HG03103 (cell line): ENCODE data around the gene GCK.

ENCODE experiments used
- ATAC-seq: cut with Tn5 transposase; IDR thresholded peaks from one replicate; pipeline ENCODE4 v1.9.1; 2021; ENCODE audit warnings: low read depth; ENCODE audit not compliant: unreplicated experiment

Gene GCK

DNA sequence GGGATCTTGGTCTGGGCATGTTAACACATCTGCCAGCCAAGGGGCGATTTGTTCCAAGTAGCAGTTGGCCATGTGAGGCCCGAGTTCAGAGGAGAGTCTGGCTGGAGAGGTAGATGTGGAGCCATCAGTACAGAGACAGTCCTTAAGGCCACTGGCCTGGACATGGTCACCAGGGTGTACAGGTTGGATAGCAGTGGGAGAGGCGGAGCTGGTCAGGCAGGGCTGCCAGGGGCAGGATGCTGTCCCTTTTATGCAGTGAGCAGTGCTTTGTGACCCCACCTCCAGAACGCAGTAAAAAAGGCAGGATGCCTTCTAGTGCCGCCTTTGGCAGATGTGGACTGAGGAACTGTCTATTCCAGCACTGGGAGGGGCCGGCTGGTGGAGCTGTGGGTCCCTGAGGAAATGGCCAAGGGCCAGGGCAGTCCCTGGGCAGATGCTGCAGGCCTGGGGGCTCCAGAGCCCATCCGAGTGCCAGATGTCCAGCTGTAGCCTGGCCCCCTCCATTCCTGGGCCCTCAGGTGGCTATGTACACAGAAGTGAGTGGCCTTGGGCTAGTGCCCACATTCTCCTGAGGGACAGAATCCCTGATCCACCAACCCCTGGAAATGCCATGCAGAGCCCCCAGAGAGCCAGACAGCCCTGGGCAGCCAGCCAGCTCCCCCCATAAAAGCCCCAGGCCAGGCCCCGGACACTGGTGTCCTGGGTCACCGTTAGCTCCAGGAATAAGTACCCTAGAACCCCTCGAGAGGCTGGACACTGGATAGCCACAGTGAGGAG lies 31.0 kb downstream of the GCK start:
- no peak for ATAC-seq

DNA sequence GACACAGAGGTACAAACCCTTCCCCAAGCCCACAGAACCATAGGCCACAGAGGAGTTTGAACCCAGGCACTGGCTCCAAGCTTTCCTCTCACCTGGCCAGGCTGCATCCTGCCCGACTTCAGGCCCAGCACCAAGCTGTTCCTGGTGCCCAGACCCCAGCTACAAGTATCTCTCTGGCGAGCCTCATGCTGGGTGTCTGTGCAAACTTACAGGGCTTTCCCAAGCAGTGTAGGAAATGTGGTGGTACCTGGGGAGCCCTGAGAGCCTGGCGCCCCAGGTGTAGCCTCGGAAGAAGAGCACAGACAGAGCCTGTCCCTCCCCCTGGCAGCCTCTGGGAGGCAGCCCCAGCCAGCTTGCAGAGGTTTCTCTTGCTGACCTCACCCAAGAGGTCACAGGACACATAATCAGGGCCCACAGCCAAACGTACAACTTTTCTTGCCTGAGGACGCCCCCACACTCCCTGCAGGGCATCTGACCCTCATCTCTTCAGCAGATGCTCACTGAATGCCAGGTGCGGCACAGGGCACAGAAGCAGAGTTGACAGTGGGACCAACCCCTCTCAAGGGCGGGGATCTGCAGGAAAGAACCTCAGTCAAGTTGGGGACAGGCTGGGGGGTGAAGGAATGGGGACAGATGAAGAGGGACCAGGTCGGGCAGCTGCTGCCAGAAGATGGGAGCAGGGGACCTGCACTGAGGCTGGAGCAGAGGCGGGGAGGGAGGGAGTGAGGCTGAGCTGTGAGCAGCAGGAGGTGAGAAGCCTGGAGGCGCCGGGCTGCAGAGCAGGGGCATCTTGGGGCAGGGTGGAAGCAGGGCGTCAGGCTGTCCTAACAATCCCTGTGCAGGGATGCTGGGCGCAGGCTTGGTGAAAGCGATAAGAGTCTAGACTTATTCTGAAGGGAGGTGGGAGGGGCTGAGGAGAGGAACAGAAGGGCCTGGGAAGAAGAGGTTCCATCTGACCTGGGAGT lies 31.8 kb downstream of the GCK start:
- ATAC-seq = no peak

DNA sequence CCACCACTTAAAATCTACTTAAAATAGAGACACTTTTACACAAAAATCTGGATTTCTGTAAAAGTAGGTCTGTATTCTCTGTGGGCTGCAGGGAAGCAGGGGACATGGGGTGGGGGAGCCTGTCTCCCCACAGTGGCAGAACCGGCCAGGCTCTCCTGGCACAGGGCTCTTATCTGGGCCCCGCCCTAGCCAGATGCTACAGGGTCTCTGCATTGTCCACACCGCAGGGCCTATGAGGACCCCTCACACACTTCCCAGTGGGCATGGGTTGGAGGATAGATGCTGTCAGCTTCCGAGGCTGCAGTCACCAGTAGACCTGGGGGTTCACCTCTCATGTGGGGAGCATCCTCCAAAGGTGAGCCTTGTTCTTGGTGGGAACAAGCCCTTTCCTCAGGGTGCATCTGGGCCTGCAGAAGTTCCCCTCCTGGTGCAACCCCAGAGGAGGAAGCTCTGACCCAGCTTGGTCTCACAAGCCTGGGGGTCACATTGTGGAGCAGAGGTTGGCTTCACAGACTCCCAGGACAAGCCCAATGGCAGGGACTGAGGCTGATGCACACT lies 32.7 kb downstream of the GCK start:
- ATAC-seq = no peak

DNA sequence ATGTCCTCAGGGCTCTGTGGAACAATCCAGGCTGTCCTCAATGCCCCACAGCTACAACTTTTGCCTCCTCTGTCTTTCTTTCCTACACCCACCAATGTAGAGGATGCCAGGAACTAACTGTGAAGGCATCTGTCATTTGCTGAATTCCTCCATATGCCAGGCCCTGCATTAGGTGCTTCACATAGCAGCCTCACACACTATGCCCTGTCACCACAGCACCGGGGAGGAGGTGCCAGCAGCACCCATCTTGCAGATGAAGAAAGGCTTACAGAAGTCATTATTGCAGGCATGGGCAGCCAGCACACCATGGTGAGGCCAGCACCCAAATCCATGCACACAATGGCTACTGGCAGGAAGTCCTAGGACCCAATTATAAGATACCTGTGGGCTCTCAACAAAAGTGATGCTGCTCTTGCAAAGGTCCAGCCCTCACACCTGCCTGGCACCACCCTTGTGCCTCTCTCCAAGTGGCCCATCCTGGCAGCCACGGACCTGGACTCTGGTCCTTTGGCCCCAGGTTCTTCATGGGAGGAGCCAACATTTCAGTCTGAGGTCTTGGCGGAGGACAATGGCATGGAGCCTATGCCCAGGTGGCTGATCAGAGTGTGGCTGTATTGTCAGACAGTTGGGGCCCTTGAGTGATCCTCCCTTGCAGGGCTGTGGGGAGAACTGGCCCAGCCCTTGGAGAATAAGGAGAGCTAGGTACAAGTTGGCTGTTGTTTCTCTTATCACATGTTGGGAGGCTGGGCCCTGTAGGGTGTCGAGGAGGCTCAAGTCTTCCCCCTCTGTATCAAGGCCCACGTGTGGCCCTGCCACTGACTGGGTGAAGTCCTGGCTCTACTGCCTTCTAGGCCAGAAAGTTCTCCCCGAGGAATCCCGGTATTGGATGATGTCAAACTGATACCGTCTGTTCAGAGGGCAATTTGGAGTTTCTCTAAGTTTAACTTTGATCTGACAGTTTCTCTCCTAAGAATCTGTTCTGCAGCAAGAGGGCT lies 33.8 kb downstream of the GCK start:
- no peak for ATAC-seq

DNA sequence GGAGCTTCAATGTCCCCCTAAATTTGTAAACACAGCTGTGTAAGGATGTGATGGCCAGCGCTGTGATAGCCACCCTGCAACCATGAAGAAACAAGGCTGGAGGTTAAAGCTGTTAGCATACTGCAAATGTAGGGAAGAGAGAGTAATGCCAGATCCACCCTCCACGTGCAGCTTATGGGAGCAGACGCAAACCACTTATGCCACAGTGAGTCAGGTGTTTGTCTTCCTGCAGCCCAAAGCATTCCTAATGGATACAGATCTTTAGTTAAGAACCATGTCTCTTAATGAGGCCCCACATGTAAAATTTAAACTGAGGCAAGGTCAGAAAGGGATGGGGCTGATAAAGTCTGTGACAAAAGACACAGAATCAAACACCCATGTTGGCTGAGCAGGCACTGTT lies 34.5 kb downstream of the GCK start:
- no peak for ATAC-seq

DNA sequence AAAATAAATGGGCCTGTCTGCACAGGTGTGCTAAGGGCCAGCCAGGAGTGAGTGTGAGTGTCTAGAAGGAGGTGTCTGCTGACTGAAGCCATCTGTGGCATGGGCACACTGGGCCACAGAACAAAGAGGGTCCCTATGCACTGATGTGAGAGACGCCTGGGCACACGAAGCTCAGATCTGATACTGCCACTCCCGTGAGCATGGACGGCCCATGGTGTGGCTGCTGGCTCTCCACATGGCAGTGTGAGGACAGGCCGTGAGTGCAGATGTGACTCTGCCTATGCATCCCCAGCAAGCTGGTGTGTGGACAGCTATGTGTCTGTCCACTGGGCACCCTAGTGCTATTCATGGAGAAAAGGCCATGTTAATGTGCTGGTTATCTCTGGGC lies 35.3 kb downstream of the GCK start:
- ATAC-seq = no peak

DNA sequence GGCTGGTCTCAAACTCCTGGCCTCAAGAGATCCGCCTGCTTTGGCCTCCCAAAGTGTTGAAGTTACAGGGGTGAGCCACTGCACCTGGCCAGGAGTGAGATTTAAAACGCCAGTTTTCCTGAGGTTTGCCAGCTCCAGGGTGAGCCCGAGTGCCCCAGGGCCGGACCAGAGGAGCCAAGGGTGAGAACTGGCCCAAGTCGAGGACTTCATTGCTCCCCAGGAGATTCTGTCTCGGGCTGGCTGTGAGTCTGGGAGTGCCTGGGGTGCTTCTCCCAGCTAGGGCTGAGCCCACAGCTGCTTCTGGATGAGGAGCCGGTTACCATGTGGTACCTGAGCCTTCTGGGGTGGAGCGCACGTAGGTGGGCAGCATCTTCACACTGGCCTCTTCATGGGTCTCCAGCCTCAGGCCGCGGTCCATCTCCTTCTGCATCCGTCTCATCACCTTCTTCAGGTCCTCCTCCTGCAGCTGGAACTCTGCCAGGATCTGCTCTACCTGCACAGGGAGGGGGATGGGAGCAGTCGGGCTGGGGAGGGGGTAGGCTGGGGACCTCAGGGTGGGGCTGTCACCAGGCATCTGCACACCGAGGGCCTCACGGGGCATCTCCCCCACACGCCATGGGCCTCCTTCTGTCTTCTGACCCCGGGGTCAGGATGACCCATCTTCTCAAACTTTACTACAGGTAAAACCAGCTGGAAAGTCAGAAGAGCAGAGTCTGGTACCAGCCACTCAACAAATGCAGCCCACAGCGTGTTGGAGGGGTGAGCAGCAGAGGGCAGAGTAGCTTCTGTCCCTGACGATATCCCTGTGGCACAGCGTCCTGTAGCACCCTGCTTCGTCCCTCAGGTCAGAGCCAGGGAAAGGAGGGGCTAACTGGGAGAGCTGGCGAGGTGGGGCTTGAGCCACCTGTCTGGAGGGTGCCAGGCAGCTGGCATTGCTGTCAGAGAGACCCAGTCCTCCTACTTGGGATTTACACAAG lies 36.0 kb downstream of the GCK start:
- no peak for ATAC-seq

DNA sequence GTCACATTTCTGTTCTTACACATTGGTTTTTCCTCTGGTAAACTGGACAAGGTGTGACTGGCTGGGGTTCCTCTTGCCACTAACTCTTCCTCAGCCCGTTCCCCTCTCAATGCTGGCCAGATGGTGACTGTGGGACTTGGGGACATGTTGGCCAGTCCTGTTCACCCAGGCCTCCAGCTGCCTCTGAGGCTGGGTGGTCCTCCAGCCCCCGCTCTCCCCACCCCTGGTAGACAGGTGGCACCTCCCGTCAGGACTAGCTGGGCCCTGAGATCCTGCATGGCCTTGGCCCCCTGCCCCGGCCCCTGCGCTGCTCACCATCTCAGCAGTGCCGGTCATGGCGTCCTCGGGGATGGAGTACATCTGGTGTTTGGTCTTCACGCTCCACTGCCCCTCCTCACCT lies 37.3 kb downstream of the GCK start:
- ATAC-seq = no peak

DNA sequence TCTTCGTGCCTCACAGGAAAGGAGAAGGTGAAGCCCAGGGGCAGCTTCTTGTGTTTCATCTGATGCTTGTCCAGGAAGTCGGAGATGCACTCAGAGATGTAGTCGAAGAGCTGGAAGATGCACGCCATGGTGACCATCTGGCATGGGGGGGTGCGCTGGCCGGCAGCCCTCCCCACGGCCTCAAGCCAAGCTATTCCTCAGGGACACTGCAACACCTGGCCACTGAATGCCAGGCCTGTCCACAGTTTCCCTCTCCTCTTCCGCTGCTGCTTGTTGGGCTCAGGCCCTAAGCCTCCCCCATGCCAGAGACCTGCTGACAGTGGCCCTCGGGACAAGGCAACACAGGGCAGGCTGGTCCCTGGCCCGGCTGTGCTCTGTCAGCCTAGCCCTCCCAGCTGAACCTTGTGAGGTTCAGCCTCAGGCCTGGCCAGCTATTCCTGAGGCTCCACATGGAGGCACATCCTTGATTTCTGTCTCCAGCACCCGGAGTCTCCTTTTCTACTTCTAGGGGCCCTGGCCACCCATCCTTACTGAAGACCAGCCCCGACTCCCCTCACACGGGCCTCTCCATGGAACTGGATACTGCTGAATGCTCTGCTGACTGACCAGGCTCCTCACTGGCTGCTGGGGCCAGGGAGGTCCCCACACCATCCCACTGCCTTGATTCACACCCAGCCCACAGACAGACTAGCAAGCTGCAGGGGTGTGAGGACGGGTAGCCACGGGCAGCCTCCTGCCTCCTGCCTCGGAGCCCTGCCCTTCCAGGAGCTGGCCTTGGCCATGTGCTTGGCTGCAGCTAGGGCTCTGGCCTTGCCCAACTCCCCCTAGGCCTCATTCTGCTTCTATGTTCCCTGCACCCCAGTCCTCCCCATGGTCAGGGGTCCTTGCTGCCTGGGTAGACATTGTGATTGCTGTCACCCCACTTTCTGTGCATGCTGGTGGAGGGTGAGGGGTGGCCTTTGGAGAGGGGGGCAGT lies 38.0 kb downstream of the GCK start:
- ATAC-seq = no peak

DNA sequence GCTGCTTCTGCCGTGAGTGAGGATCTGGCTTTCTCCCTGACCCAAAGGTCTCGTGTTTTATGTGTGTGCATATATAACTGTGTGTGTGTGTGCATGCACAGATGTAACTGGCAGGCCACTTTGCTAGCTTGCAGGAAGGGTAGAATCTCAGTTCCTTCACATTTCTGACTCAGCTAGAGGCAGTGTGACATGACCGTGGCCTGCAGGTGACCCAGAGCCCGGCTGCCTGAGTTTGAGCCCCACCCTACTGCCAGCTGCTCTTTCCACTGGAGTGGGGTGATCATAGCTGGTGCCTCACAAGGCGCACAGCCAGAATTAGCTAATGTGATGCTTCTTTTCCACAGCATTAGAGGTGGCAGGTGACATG lies 38.8 kb downstream of the GCK start:
- peak; percentile 70 for ATAC-seq

DNA sequence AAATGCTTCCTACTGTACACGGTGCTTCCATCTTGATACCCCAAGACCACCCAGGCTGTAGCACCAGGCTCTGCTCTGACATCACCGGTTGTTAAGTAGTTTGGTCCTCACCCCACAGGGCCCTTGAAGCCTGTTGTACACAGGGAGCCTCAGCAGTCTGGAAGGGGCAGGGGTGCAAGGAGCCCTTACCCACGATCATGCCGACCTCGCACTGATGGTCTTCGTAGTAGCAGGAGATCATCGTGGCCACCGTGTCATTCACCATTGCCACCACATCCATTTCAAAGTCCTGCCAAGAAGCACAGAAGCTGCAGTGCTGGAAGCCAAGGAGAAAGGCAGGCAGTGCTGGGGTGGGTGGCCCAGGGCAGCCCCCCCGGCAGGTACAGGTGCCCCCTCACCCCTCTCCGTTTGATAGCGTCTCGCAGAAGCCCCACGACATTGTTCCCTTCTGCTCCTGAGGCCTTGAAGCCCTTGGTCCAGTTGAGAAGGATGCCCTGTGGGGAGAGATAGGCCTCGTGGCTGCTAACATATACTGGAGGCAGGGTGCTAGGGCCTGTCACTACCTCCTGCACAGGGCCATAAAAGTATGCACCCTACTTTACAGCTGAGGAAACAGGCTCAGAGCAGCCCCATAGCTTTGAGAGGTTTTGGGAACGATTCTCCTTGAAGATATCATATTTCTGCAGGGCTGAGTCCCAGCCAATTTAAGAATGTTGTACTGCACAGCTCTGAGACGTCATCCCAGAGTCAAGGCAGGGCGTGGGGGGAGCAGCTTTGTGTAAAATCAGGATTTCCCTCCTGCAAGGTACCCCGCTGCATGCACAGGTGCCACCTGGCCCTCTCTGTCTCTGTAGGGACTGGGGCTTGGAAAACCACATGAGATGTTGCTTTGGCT lies 39.4 kb downstream of the GCK start:
- peak; percentile 11 for ATAC-seq

DNA sequence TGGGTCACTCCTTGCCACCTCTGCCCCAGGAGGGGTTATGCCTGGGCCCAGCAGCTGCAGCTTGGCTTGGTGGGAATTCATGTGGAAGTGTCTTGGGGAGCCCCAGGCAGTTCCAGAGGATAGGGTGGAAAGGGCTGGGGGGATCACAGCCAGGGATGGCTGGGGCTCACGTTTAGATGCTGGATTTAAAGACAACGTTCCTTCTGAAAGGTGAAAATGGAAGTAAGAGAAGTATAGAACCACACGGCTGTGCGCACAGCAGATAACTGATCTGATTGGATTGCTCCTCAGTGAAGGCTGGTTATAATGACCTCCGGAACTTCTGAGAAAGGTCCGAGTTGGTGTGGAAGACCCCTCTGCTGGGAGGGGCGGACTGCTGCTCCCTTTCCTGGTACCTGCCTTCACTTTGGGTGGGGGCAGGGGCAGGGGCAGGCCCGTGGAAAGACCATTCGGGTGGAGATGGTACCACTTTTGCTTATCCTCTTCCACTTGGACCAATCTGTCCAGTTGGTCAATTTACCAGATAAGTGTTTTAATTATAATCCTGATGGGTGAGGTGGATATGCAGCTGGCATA lies 40.2 kb downstream of the GCK start:
- no peak for ATAC-seq

DNA sequence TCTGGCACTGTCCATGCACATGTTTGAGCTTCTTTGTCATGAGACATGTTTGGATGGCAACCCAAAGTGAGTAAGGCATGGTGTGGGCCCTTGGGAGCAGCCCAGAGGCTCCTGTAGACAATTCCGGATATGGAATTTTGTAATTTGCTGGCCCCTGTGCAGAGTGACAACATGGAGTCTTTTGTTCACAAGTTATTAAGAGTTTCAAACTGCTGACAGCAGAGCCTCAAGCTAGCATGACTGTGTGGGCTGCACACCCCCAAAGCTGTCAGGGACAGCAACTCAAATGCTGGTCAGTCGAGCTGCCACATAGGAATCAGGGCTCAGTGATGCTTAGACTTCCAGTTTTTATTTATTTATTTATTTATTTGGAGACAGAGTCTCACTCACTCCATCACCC lies 41.1 kb downstream of the GCK start:
- no peak for ATAC-seq

DNA sequence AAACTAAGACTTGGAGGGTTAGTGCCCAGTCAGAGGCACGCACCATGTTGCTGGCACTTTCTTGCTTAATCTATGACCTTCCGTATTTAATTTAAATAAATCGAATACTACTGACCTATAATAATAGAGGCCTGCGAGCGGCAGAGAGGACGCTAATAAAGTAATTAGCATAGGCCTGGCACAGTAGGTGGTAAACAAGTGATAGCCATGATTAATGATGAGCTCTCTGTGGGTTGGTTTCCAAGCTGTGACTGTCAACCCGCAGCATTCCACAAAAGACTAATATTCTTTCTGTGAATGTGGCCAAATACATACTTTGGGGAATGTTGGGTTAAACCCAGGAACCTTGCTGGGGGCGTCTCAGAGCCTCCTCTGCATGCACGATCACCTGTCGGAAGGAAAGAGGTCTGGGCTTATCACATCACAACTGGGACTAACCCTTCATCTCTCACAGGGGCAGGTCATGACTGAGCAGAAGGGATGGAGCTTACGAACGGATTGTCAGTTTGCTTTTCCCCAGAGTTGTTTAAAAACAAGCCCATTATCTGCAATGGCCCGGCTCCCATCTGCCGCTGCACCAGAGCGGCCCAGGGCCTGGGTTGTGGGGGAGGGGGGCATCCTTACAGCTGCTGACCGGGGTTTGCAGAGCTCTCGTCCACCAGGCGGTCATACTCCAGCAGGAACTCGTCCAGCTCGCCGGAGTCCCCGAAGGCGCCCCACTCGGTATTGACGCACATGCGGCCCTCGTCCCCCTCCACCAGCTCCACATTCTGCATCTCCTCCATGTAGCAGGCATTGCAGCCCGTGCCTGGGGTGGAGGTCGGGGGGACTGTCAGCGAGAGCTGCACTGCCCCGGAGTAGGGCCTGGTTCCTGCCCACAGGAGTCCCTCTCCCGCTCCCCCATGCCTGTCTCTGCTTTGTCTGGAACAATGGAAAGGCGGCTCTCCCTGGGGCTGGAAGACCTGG lies 41.9 kb downstream of the GCK start:
- no peak for ATAC-seq
